Ishikawa (cell line): ENCODE data around the gene AHCYL2.

Experiments
- CEBPB ChIP-seq: IDR thresholded peaks from 2 replicates; pipeline ENCODE4 v1.6.1; 2012
- EP300 ChIP-seq: IDR thresholded peaks from 2 replicates; pipeline ENCODE4 v1.6.1; 2012; ENCODE audit warnings: borderline replicate concordance
- FOXM1 ChIP-seq: IDR thresholded peaks from 2 replicates; pipeline ENCODE4 v1.6.1; 2012; ENCODE audit warnings: low read depth, borderline replicate concordance
- REST ChIP-seq: IDR thresholded peaks from 2 replicates; pipeline ENCODE4 v1.6.1; 2012; ENCODE audit warnings: low read depth, mild to moderate bottlenecking
- TCF12 ChIP-seq: IDR thresholded peaks from 2 replicates; pipeline ENCODE4 v1.6.1; 2012; ENCODE audit warnings: low read depth
- YY1 ChIP-seq: IDR thresholded peaks from 2 replicates; pipeline ENCODE4 v1.6.1; 2012; ENCODE audit warnings: low read depth
- ZBTB7A ChIP-seq: IDR thresholded peaks from 2 replicates; pipeline ENCODE4 v1.6.1; 2012; ENCODE audit warnings: low read depth
- TF ChIP-seq, protein P1 (sequence below): IDR thresholded peaks from 2 replicates; pipeline ENCODE4 v1.6.1; 2012

- TF ChIP-seq FOXM1, result no peak
- TF ChIP-seq, protein P1, sequence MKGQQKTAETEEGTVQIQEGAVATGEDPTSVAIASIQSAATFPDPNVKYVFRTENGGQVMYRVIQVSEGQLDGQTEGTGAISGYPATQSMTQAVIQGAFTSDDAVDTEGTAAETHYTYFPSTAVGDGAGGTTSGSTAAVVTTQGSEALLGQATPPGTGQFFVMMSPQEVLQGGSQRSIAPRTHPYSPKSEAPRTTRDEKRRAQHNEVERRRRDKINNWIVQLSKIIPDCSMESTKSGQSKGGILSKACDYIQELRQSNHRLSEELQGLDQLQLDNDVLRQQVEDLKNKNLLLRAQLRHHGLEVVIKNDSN, result no peak
- no peak for TF ChIP-seq TCF12
- no peak for TF ChIP-seq EP300
- no peak for TF ChIP-seq ZBTB7A
- no peak for TF ChIP-seq REST
- no peak for TF ChIP-seq YY1
- no peak for TF ChIP-seq CEBPB
These were observed 218.8 kb downstream of the AHCYL2 start for GRCh38 chr7:129443612-129444011.
